Measurements from ENCODE around the gene DEFB124. TPM values are rescaled to one million over a fixed set of nuclear protein-coding genes. Genes with fewer than 3 reads are reported as not detected.

Gene DEFB124
- total and polyA plus RNA-seq, 2 of the 8 experiments (the other 6 are each of a cell fraction or from before 2014, with no cell fraction given), result not detected

- TF ChIP-seq E2F6 (IDR thresholded peaks at IDR 0.05) (no peak), SP2 (IDR thresholded peaks at IDR 0.05; ENCODE audit: low read length) (no peak)
These were observed 15.8 kb upstream of the DEFB124 start (continued) for GRCh38 chr20:31490752-31491151.
